ENCODE measurements around the gene CNPPD1. TPM values are rescaled to one million over a fixed set of nuclear protein-coding genes. Genes with fewer than 3 reads are reported as not detected.

Gene CNPPD1
- total RNA-seq, 1 experiment from 2014 or later, result 43.4 TPM

DNA sequence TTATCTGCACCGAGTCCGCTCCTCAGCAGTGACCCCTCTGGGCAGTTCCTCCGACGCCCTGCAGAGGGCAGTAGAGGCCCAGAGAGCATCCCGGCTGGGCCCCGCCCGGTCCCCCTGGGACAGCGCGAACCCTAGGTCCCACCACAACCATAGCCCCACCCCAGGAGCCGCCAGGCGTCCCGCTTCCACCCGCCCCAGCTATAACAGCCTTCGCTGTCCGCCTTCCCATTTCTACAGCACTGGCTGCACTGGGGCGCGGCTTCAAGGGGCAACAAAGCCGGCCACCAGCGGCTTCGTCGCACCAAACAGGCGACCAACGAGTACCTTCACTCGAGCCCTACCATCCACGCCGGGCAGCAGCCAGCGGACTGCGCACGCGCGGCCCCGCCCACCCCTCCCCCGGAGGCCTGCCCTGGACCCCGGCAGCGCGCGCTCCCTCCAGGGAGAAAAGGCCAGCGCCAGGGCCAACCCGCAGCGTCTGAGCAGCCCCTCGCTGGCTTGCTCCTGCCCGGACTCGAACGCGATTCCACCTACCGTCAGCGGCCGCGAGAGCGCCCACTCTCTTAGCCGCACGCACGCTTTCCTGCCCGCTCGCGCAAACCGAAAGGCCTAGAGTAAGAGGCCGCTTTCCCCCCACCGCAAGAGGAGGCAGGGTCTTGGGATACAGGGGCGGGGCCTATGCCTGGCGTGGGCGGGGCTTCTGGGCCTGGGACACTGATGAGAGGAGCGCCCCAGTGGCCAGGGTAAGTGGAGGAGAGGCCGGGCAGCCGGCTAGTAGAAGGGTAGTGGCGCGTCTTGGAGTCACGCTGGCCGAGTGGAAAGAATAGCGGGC is 16.3 kb downstream of the CNPPD1 start, which contains the start of gene NHEJ1:
Gene NHEJ1 (minus strand): TSS at position 630 of the 832 bp plus-strand sequence. CDS start 2,453 bp downstream, outside the sequence.
- peak; percentile 90 for DNase-seq (ENCODE audit: low read depth)

DNA sequence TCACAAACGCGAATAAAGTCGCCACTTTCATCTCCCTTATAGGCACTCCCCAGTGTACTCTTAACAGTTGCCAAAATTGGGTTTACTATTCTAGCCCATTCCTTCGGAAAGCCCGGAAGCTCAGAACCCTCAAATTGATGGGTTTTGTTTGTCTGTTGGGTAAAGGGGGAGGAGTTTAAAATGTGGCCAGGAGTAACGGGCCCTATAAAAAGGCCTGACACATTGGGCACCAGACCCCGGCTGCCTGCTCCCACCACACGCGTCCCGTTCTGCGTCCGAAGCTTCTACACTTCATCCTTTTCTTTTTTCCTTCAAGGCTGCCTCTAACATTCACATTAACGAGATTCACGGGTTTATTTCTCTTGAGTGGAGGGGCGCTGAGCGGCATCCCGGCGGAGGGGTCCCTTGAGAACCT is 16.9 kb downstream of the CNPPD1 start:
- peak; percentile 7 for DNase-seq (ENCODE audit: low read depth)

- peak; percentile 12 for DNase-seq (ENCODE audit: low read depth)
Observed at GRCh38 chr2:219158586-219158985, 18.1 kb downstream of the CNPPD1 start.

- DNase-seq (ENCODE audit: low read depth), result no peak
Observed at GRCh38 chr2:219158025-219158424, 18.7 kb downstream of the CNPPD1 start.

DNA sequence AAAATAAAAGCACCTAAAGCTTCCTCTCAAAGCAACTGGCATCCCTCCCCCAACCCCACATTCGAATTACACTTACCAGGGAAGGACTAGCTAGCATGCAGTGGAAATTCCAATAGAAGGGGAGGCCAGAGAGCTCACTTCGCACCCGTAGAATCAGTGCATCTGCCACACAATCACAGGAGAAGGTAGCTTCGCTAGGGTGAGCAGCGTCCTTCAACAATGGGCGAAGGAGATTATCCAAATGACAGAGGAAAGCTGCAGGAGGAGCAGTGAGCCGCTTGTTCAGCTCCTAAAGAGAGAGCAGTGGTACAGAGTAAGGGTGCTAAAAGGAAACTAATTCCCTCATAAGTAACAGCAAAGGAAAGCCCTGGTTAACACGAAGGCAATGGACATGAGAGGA is 19.3 kb downstream of the CNPPD1 start:
- DNase-seq (ENCODE audit: low read depth), result no peak

DNA sequence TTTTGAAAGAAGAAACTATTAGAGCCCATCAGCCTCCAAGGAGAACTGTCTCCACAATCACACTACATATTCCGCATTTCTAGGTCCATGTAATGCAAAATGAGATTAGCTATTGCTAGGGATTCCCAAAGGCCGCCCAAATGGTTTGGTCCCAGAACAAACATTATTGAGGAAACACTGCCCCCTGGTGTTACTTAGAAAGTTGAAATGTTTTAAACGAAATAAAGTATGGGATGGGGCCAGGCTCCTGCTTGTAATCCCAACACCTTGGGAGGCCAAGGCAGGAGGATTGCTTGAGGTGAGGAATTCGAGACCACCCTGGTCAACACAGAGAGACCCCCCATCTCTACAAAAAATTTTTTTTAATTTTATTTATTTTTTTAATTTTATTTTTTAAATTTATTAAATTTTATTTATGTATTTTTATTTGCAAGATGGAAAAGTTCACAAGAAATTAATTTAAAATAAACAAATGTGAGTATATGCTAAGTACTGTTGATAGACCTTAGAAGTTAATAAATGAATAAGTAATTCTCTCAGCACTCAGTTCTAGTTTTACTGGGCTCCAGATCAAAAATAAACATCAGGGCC is 21.6 kb downstream of the CNPPD1 start:
- peak; percentile 78 for DNase-seq (ENCODE audit: low read depth)

DNA sequence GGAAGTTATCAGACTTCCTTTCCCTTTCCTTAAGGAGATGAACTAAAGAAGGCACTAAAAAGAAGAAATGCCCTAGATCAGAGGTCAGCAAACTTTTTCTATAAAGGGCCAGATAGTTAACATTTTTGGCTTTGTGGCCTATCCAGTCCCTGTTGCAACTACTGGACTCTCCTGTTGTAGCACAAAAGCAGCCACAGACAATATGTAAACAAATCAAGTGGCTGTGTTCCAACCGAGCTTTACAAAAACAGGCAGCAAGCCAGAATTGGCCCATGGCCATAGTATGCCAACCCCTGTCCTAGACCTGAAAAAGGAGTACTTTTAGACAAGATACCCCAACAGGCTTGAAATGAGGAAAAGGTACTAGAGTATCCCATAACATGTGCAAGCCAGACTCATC is 27.1 kb downstream of the CNPPD1 start:
- DNase-seq (ENCODE audit: low read depth), result peak; percentile 41

- DNase-seq (ENCODE audit: low read depth), result peak; percentile 96
Observed at GRCh38 chr2:219142329-219142728, 34.4 kb downstream of the CNPPD1 start.

DNA sequence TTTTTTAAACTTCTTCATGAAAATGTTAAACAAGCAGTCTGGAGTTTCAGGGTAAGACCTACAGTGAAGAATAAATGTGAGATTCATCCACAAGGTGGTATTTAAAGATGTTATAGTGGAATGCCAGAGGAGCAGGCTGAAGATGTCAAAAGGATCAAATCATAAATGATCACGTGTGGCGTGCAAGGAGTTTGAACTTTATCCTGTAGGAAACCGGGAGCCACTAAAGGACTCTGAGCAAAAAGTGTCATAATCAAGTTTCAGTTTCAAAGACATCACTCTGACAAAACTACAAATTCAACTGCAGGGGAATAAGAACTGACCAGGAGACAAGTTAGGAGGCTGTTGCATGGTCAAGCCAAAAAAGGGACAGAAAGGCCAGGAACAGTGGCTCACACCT is 36.0 kb downstream of the CNPPD1 start:
- DNase-seq (ENCODE audit: low read depth), result no peak

DNA sequence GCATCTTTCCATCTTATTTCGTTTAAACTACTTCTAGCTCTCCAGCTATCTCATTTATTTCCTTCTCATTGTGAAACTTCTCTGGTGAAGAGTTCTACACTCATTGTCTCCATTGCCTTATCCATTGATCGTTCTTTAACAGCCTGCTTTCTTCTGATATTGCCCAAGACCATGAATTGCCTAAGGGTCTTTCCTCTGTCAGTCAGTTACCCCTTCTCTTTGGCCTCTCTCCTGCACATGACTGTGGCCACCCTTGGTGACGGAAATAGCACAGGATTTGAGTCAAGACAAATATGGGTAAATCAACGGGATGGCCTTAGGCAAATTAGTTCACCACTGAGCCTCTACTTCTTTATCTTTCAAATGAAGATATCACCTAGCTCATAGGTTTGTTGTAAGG is 42.7 kb downstream of the CNPPD1 start:
- no peak for DNase-seq (ENCODE audit: low read depth)

- no peak for DNase-seq (ENCODE audit: low read depth)
Observed at GRCh38 chr2:219131744-219132143, 45.0 kb downstream of the CNPPD1 start.

- DNase-seq (ENCODE audit: low read depth), result no peak
Observed at GRCh38 chr2:219131327-219131726, 45.4 kb downstream of the CNPPD1 start.

- DNase-seq (ENCODE audit: low read depth), result no peak
Observed at GRCh38 chr2:219129589-219129988, 47.1 kb downstream of the CNPPD1 start.

- no peak for DNase-seq (ENCODE audit: low read depth)
Observed at GRCh38 chr2:219128396-219128795, 48.3 kb downstream of the CNPPD1 start.

- DNase-seq (ENCODE audit: low read depth), result no peak
Observed at GRCh38 chr2:219127037-219127635, 49.6 kb downstream of the CNPPD1 start.

DNA sequence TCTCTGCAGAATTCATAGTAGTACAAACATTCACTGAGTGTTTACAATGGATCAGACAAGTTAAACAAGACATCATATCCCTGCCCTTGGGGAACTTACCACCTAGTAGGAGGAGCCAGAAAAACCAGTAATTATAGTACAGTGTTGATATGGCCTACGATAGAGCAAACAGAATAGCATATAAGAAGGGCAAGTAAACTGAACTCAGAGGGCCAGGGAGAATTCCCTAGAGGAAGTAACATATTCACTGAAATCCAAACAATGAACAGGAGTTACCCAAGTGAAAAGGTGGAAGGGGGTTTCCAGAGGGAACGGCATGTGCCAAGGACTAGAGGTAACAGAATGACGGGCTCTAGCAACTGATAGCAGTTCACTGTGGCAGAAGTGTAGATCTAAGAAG is 50.2 kb downstream of the CNPPD1 start:
- no peak for DNase-seq (ENCODE audit: low read depth)

DNA sequence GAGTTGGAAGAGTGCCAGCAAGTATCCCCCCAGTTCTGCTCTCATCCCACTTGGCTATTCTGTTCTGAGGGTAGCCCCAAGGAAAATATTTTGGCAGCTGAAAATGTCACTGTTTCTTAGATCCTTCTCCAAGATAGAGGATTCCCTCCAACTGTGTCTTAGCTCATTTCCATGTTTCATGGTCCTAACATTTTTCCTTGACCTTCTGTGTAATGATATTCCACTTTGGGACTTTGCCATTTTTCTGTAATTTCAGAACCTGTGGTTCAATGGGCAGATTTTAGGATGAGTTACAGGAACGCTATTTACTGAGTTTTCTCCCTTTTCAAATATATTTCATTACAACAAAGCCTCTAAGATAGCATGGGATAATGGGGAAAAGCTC is 50.8 kb downstream of the CNPPD1 start:
- peak; percentile 45 for DNase-seq (ENCODE audit: low read depth)

DNA sequence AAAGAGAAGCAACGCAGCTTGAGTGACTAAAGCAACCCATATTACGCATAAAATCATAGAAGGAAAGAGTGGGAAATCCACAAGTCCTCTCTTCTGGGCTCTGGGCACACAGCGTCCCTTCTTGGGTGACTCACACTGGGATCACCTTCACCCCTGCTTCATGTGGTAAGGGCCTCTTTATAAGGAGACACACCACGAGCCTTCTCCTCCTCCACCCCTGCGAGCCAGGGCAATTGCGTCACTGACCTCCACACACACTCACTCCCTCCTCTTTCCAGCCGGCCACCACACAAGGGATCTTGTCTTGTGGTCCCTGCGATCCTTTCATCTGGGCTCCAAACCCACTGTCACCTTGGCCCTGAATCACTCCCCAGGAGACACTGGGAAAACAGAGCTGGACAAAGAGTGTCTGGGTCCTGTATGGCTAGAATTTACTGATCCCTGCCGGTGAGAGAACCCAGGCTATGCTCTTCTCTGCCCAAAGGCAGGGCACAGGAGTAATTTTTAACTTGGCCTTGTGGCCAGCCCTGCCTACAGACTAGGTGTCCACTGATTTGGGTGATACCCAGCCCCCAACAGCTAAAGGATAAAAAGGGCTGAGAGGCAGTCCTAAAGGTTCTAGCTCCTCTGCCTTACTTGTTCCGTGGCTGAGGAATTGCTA is 51.4 kb downstream of the CNPPD1 start:
- DNase-seq (ENCODE audit: low read depth), result peak; percentile 97

GRCh38 chr2:219124381-219125110 is 52.2 kb downstream of the CNPPD1 start:
- DNase-seq (ENCODE audit: low read depth), result peak; percentile 6

DNA sequence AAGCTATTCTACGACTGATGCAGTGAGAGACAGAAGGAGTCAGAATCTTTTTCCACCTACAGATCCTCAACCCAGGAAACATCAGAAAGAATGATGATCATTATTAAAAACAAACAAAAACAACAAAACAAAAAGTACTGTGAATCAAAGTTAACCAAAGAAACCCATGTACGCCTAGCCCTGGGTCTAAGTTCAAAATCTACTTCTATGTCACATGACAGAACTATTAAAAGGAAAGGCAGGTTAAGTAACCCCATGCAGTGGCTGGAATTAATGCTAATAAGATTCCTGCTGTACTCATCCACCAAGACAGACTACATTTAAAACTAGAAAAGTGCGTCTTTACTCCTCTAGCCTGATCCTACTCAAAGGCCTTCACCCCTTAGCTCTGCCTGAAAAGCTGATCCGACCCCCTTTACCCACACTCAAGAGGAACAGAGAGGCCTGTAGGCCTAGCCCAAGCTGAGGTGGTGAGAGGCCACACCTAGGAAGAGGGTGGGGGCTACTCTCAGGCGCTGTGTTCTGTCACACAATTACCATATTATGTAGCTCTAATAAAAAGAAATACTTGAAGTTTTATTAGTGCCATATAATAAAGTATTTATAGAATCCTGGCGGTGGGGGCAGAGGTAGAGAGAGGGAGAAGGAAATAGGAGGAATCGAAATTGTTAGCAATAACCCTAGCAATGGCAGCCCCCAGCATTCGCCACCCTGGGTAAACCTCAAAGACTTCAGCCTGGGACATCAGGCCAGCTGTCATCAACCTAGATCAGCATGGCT is 53.2 kb downstream of the CNPPD1 start:
- no peak for DNase-seq (ENCODE audit: low read depth)

Data from M059J (cell line).